Right lobe of liver (tissue), 4 donors: Measurements from ENCODE around the gene UTF1.

ENCODE experiments used
- POLR2A ChIP-seq: fragments of 450-650 bp; IDR thresholded peaks from one replicate; pipeline ENCODE4 v1.6.1; 2017; ENCODE audit warnings: antibody characterized with exemption, mild to moderate bottlenecking
- TF ChIP-seq, protein P1 (sequence below), 4 donors: fragments of 200-600 bp in 3 of 4; fragments of 450-650 bp in 1 of 4; IDR thresholded peaks; one replicate each; pipeline versions ENCODE4 v1.5.1 to v1.8.0; 2016 to 2022; ENCODE audit warnings: antibody characterized with exemption in 4 of 4, mild to moderate bottlenecking in 2 of 4
- donor health status: DM: no; HTN: no; CAD: no.
- donor health status: DM: no; HTN: no; CAD: no.
- donor health status: DM: no; HTN: yes; CAD: no.

DNA sequence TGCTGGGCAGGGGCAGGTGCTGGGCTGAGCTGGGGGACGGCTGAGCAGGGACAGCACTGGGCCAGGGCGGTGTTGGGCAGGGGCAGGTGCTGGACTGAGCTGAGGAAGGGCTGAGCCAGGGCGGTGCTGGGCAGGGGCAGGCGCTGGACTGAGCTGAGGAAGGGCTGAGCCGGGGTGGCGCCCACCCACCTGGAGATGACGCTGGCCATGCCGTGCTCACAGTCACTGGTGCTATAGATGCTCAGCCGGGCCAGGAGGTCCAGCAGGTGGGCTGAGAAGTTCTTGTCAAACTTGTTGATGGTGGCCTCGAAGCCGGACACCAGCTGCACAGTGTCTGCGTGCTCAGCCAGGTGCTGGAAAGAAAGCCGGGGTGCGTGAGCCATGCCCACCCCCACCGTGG is 51.1 kb downstream of the UTF1 start:
- TF ChIP-seq, protein P1, sequence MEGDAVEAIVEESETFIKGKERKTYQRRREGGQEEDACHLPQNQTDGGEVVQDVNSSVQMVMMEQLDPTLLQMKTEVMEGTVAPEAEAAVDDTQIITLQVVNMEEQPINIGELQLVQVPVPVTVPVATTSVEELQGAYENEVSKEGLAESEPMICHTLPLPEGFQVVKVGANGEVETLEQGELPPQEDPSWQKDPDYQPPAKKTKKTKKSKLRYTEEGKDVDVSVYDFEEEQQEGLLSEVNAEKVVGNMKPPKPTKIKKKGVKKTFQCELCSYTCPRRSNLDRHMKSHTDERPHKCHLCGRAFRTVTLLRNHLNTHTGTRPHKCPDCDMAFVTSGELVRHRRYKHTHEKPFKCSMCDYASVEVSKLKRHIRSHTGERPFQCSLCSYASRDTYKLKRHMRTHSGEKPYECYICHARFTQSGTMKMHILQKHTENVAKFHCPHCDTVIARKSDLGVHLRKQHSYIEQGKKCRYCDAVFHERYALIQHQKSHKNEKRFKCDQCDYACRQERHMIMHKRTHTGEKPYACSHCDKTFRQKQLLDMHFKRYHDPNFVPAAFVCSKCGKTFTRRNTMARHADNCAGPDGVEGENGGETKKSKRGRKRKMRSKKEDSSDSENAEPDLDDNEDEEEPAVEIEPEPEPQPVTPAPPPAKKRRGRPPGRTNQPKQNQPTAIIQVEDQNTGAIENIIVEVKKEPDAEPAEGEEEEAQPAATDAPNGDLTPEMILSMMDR (IDR thresholded peaks at IDR 0.05) = no peak
- TF ChIP-seq POLR2A = no peak
